Measurements from ENCODE around the gene SIK1.
"Not testable (repeated sequence)": the region's sequence is repeated elsewhere in the genome, so short reads cannot be mapped to it uniquely, and the experiment has no call there.

SIK1 gene

GRCh38 chr21:43426404-43427241 is at the start of gene SIK1:
Gene SIK1 (minus strand): TSS chr21:43427131. CDS start chr21:43426178, 953 bp downstream.
- not testable (repeated sequence) for DNase-seq

- DNase-seq, result not testable (repeated sequence)
Measured at GRCh38 chr21:43471597-43472242, 44.8 kb upstream of the SIK1 start.

- DNase-seq, result not testable (repeated sequence)
Measured at GRCh38 chr21:43469719-43470458, 43.0 kb upstream of the SIK1 start.

GRCh38 chr21:43467785-43468184 is 40.9 kb upstream of the SIK1 start:
- no peak for DNase-seq

GRCh38 chr21:43465159-43465558 is 38.2 kb upstream of the SIK1 start:
- DNase-seq, result not testable (repeated sequence)

GRCh38 chr21:43463498-43464261 is 36.7 kb upstream of the SIK1 start:
- not testable (repeated sequence) for DNase-seq

GRCh38 chr21:43462932-43463331 is 36.0 kb upstream of the SIK1 start:
- not testable (repeated sequence) for DNase-seq

- not testable (repeated sequence) for DNase-seq
Measured at GRCh38 chr21:43460475-43460874, 33.5 kb upstream of the SIK1 start.

GRCh38 chr21:43458995-43459394 is 32.1 kb upstream of the SIK1 start:
- DNase-seq, result not testable (repeated sequence)

GRCh38 chr21:43456616-43457314 is 29.8 kb upstream of the SIK1 start:
- DNase-seq, result not testable (repeated sequence)

- DNase-seq, result not testable (repeated sequence)
Measured at GRCh38 chr21:43455717-43456116, 28.8 kb upstream of the SIK1 start.

GRCh38 chr21:43454176-43454575 is 27.2 kb upstream of the SIK1 start:
- DNase-seq, result not testable (repeated sequence)

- DNase-seq, result not testable (repeated sequence)
Measured at GRCh38 chr21:43451850-43452249, 24.9 kb upstream of the SIK1 start.

GRCh38 chr21:43450287-43450686 is 23.4 kb upstream of the SIK1 start:
- not testable (repeated sequence) for DNase-seq

- DNase-seq, result not testable (repeated sequence)
Measured at GRCh38 chr21:43447353-43447977, 20.5 kb upstream of the SIK1 start.

- DNase-seq, result not testable (repeated sequence)
Measured at GRCh38 chr21:43446277-43446932, 19.5 kb upstream of the SIK1 start.

- not testable (repeated sequence) for DNase-seq
Measured at GRCh38 chr21:43444524-43444923, 17.6 kb upstream of the SIK1 start.

- DNase-seq, result not testable (repeated sequence)
Measured at GRCh38 chr21:43442571-43442970, 15.6 kb upstream of the SIK1 start.

- DNase-seq, result not testable (repeated sequence)
Measured at GRCh38 chr21:43440835-43441727, 14.2 kb upstream of the SIK1 start.
